Natural killer cell (primary cell): Measurements from ENCODE around the gene TMEM185B. TPM values are rescaled to one million over a fixed set of nuclear protein-coding genes. Genes with fewer than 3 reads are reported as not detected.
"Not testable (repeated sequence)": the region's sequence is repeated elsewhere in the genome, so short reads cannot be mapped to it uniquely, and the experiment has no call there.

Source experiments
- ATAC-seq, 3 donors: fragments of 150-1000 bp in 2 of 3; fragments of 200-7000 bp in 1 of 3; cut with Tn5 transposase; 1 replicate in 1 of 3; 2 replicates in 2 of 3; pipeline ENCODE4 v1.10.0; 2021; ENCODE audit warnings: mild to moderate bottlenecking in 2 of 3, moderate library complexity in 2 of 3
- DNase-seq, 2 donors: peaks; one replicate each; pipeline versions ENCODE4 v3.0.0 to v3.0.0-alpha.2; 2013 to 2021; ENCODE audit warnings: mixed read lengths in 1 of 2
- H3K27ac ChIP-seq: one replicate; pipeline ENCODE4 v1.5.1; 2013; ENCODE audit warnings: mild to moderate bottlenecking, low read length
- H3K27me3 ChIP-seq: one replicate; pipeline ENCODE4 v1.6.1; 2013; ENCODE audit warnings: low read length; ENCODE audit not compliant: control insufficient read depth, insufficient read depth
- H3K36me3 ChIP-seq: one replicate; pipeline ENCODE4 v1.6.1; 2013; ENCODE audit warnings: low read length; ENCODE audit not compliant: control insufficient read depth, insufficient read depth
- H3K4me1 ChIP-seq: one replicate; pipeline ENCODE4 v1.6.1; 2013; ENCODE audit warnings: low read length; ENCODE audit not compliant: control insufficient read depth, insufficient read depth
- H3K4me3 ChIP-seq: one replicate; pipeline ENCODE4 v1.5.1; 2013; ENCODE audit warnings: low read length
- H3K9me3 ChIP-seq: one replicate; pipeline ENCODE4 v1.6.1; 2013; ENCODE audit warnings: low read length; ENCODE audit not compliant: control insufficient read depth, insufficient read depth
- H3K27ac Mint-ChIP-seq, 2 donors: one replicate each; pipeline ENCODE4 v1.8.0; 2022; ENCODE audit warnings: mild to moderate bottlenecking in 2 of 2, mixed read lengths in 2 of 2, moderate library complexity in 1 of 2
- H3K27me3 Mint-ChIP-seq, 2 donors: one replicate each; pipeline ENCODE4 v1.8.0; 2022; ENCODE audit warnings: low read depth in 2 of 2, mixed read lengths in 2 of 2
- H3K36me3 Mint-ChIP-seq: one replicate; pipeline ENCODE4 v1.8.0; 2022; ENCODE audit warnings: mixed read lengths
- H3K4me1 Mint-ChIP-seq, 2 donors: one replicate each; pipeline ENCODE4 v1.8.0; 2022; ENCODE audit warnings: mixed read lengths in 2 of 2
- H3K4me3 Mint-ChIP-seq: one replicate; pipeline ENCODE4 v1.8.0; 2022; ENCODE audit warnings: mild to moderate bottlenecking, moderate library complexity, mixed read lengths
- H3K9me3 Mint-ChIP-seq, 2 donors: one replicate each; pipeline ENCODE4 v1.8.0; 2022; ENCODE audit warnings: mixed read lengths in 2 of 2
- CTCF ChIP-seq: fragments of 200-600 bp; IDR thresholded peaks from one replicate; pipeline ENCODE4 v1.8.0; 2022; ENCODE audit warnings: antibody characterized with exemption
- WGBS: methylation state at CpG from one replicate; pipeline ENCODE4 v1.1.7; 2013; ENCODE audit warnings: missing lambda C conversion rate; ENCODE audit not compliant: insufficient coverage; 5-methylcytosine and 5-hydroxymethylcytosine counted together
- intact Hi-C: fragments of 100-400 bp; cut with micrococcal nuclease; formaldehyde crosslinking; loops from one replicate; pipeline ENCODE4 v1.14.2; 2022
- total RNA-seq, 4 donors: library from RNA; stranded (reverse); fragments of 120-200 nt in 1 of 4; gene quantifications; one replicate each; pipeline versions ENCODE4 v1.2.3 to v1.2.4, GENCODE V29; 2013 to 2022

Gene TMEM185B
- total RNA-seq, 3 donors from 2014 or later (not counting 1 experiment from before 2014, with no cell fraction given): 19.9 to 25.2 (median 19.9) TPM

GRCh38 chr2:120204417-120204816 is 18.8 kb downstream of the TMEM185B start:
- Mint-ChIP-seq H3K27me3 (no peaks in the 10 kb centered on the region), H3K27ac (no peak overlapping the region), H3K36me3 (no peaks in the 10 kb centered on the region), H3K9me3 (no peaks in the 10 kb centered on the region), H3K4me3 (no peak overlapping the region), H3K4me1 (peaks cover 7 to 10% of the 10 kb centered on the region in 2 donors)
- peaks cover 8% of the 10 kb centered on the region for H3K4me1 ChIP-seq
- intact Hi-C loops: no loop called here
- no peak for DNase-seq
- ATAC-seq: no peak
- no peaks in the 10 kb centered on the region for H3K27me3 ChIP-seq
- no peak overlapping the region for H3K4me3 ChIP-seq
- H3K36me3 ChIP-seq: no peaks in the 10 kb centered on the region
- WGBS: 63% methylated on average over 3 of the region's 3 CpGs
- TF ChIP-seq CTCF: no peak
- H3K9me3 ChIP-seq: no peaks in the 10 kb centered on the region
- no peak overlapping the region for H3K27ac ChIP-seq

- DNase-seq (no peak), ATAC-seq (no peak)
- H3K27ac Mint-ChIP-seq: no peak overlapping the region
- no peak overlapping the region for H3K27ac ChIP-seq
- H3K4me1 ChIP-seq: peaks cover 5% of the 10 kb centered on the region
- H3K9me3 Mint-ChIP-seq: no peaks in the 10 kb centered on the region
- intact Hi-C loops: no loop called here
- H3K4me3 Mint-ChIP-seq: no peak overlapping the region
- H3K36me3 ChIP-seq: no peaks in the 10 kb centered on the region
- no peak overlapping the region for H3K4me3 ChIP-seq
- H3K9me3 ChIP-seq: no peaks in the 10 kb centered on the region
- H3K4me1 Mint-ChIP-seq: peaks cover 3 to 10% of the 10 kb centered on the region in 2 donors
- no peak for TF ChIP-seq CTCF
- H3K27me3 Mint-ChIP-seq: no peaks in the 10 kb centered on the region
- WGBS: 86% methylated on average over 5 of the region's 5 CpGs
- no peaks in the 10 kb centered on the region for H3K27me3 ChIP-seq
- H3K36me3 Mint-ChIP-seq: no peaks in the 10 kb centered on the region
These were observed 19.2 kb downstream of the TMEM185B start for GRCh38 chr2:120204022-120204405.

GRCh38 chr2:120203251-120204021 is 19.8 kb downstream of the TMEM185B start:
- H3K27ac Mint-ChIP-seq: no peak overlapping the region
- no peak for TF ChIP-seq CTCF

GRCh38 chr2:120199817-120200459 is 23.3 kb downstream of the TMEM185B start:
- H3K9me3 Mint-ChIP-seq, H3K4me1 Mint-ChIP-seq, H3K27me3 Mint-ChIP-seq, H3K4me1 ChIP-seq, H3K9me3 ChIP-seq, H3K4me3 Mint-ChIP-seq, DNase-seq, H3K36me3 ChIP-seq, H3K27ac ChIP-seq, ATAC-seq, H3K27me3 ChIP-seq, H3K27ac Mint-ChIP-seq, H3K36me3 Mint-ChIP-seq, intact Hi-C loops, H3K4me3 ChIP-seq: not testable (repeated sequence)
- WGBS: over 99% methylated on average over 10 of the region's 10 CpGs

More at GRCh38 chr2:120203251-120204021, 19.8 kb downstream of the TMEM185B start:
- ATAC-seq: peak in 1 of 3 donors; percentile 52
- Mint-ChIP-seq H3K9me3 (no peaks in the 10 kb centered on the region), H3K36me3 (no peaks in the 10 kb centered on the region), H3K4me1 (peaks cover 0 to 10% of the 10 kb centered on the region in 2 donors), H3K4me3 (no peak overlapping the region), H3K27me3 (no peaks in the 10 kb centered on the region)
- Histone ChIP-seq H3K4me3 (no peak overlapping the region), H3K4me1 (peaks cover 5% of the 10 kb centered on the region), H3K9me3 (no peaks in the 10 kb centered on the region), H3K36me3 (no peaks in the 10 kb centered on the region), H3K27ac (no peak overlapping the region), H3K27me3 (no peaks in the 10 kb centered on the region)
- intact Hi-C loops: no loop called here
- DNase-seq: no peak
- WGBS: 70% methylated on average over 9 of the region's 10 CpGs
